Mesothelial cell of epicardium (in vitro differentiated cells): ENCODE results near the gene PLA2R1. TPM values are rescaled to one million over a fixed set of nuclear protein-coding genes. Genes with fewer than 3 reads are reported as not detected.
"Not testable (repeated sequence)": the region's sequence is repeated elsewhere in the genome, so short reads cannot be mapped to it uniquely, and the experiment has no call there.

Source experiments
- DNase-seq, 2 experiments: peaks; one replicate each; pipeline ENCODE4 v3.0.0; 2021; ENCODE audit warnings: low spot score in 2 of 2; ENCODE audit not compliant: unreplicated experiment in 2 of 2
- H3K27ac Mint-ChIP-seq: 2 replicates; pipeline ENCODE4 v1.8.0; 2021; ENCODE audit warnings: mixed read lengths
- H3K27me3 Mint-ChIP-seq: 2 replicates; pipeline ENCODE4 v1.8.0; 2021; ENCODE audit warnings: low read depth, mixed read lengths
- H3K36me3 Mint-ChIP-seq: 2 replicates; pipeline ENCODE4 v1.8.0; 2021; ENCODE audit warnings: mixed read lengths
- H3K4me1 Mint-ChIP-seq: 2 replicates; pipeline ENCODE4 v1.8.0; 2021; ENCODE audit warnings: mixed read lengths
- H3K4me3 Mint-ChIP-seq: 2 replicates; pipeline ENCODE4 v1.8.0; 2021; ENCODE audit warnings: mild to moderate bottlenecking, moderate library complexity, mixed read lengths
- H3K9me3 Mint-ChIP-seq: 2 replicates; pipeline ENCODE4 v1.8.0; 2021; ENCODE audit warnings: mixed read lengths
- CTCF ChIP-seq: fragments of 200-600 bp; sonication (generic); IDR thresholded peaks from one replicate; pipeline ENCODE4 v1.5.0; 2021; ENCODE audit warnings: antibody characterized with exemption; ENCODE audit not compliant: unreplicated experiment
- total RNA-seq: library from RNA; stranded (reverse); gene quantifications from 3 replicates; pipeline ENCODE4 v1.2.1, GENCODE V29; 2021

Gene PLA2R1
- total RNA-seq, 1 donor from 2014 or later, result 14.8 TPM

GRCh38 chr2:160039166-160039903 lies 23.1 kb downstream of the PLA2R1 start:
- no peak overlapping the region for H3K4me3 Mint-ChIP-seq
- peaks cover 4% of the 10 kb centered on the region for H3K36me3 Mint-ChIP-seq
- H3K4me1 Mint-ChIP-seq, result peaks cover 15% of the 10 kb centered on the region
- no peak for TF ChIP-seq CTCF
- H3K9me3 Mint-ChIP-seq, result no peaks in the 10 kb centered on the region
- H3K27me3 Mint-ChIP-seq, result no peaks in the 10 kb centered on the region
- peak overlapping the region; percentile 18 for H3K27ac Mint-ChIP-seq
- no peak for DNase-seq

GRCh38 chr2:160038662-160039061 lies 23.8 kb downstream of the PLA2R1 start:
- H3K36me3 Mint-ChIP-seq, H3K27me3 Mint-ChIP-seq, H3K27ac Mint-ChIP-seq, H3K9me3 Mint-ChIP-seq, H3K4me3 Mint-ChIP-seq, DNase-seq: not testable (repeated sequence)
- peaks cover 15% of the 10 kb centered on the region for H3K4me1 Mint-ChIP-seq

GRCh38 chr2:160036736-160037135 lies 25.7 kb downstream of the PLA2R1 start:
- peaks cover 15% of the 10 kb centered on the region for H3K4me1 Mint-ChIP-seq
- no peaks in the 10 kb centered on the region for H3K9me3 Mint-ChIP-seq
- H3K27ac Mint-ChIP-seq, result no peak overlapping the region
- no peak for DNase-seq
- no peak overlapping the region for H3K4me3 Mint-ChIP-seq
- no peak for TF ChIP-seq CTCF
- no peaks in the 10 kb centered on the region for H3K27me3 Mint-ChIP-seq
- peaks cover 4% of the 10 kb centered on the region for H3K36me3 Mint-ChIP-seq

DNA sequence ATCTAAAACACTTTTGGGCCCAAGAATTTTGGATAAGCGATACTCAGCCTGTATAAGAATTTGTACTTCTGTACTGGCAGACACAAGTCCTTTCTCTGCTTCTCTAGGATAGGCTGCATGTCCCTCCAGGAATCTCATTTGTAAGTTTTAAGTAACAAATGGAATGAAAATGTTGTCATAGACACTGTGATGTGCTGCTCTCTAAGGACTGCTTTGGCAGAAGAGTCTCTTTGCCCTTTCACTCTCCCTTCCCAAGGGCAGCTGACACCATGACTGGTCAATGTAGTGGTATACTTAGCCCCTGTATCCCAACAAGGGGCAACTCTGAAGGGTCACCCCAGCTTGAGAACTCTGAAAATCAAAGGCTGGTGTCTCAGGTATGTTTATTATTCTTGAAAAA lies 27.3 kb downstream of the PLA2R1 start:
- TF ChIP-seq CTCF, result no peak
- peaks cover 10% of the 10 kb centered on the region for H3K4me1 Mint-ChIP-seq
- DNase-seq, result no peak
- no peaks in the 10 kb centered on the region for H3K27me3 Mint-ChIP-seq
- no peak overlapping the region for H3K4me3 Mint-ChIP-seq
- peaks cover 4% of the 10 kb centered on the region for H3K36me3 Mint-ChIP-seq
- no peaks in the 10 kb centered on the region for H3K9me3 Mint-ChIP-seq
- no peak overlapping the region for H3K27ac Mint-ChIP-seq

DNA sequence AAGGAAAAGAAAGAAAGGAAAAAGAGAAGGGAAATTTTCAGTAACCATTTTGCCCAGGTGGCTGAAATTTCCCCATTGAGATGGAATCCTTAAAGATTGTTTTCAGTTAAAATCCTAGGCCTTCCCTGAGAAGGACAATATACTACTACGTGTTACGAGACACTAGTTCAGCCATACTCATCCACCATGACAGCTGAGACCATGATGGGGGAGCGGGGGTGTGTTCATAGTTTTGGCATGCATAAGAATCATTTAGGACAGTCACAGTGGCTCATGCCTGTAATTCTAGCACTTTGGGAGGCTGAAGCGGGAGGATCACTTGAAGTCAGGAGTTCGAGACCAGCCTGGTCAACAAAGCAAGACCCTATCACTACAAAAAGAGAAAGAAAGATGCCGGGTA lies 28.0 kb downstream of the PLA2R1 start:
- peaks cover 4% of the 10 kb centered on the region for H3K36me3 Mint-ChIP-seq
- H3K9me3 Mint-ChIP-seq, result no peaks in the 10 kb centered on the region
- DNase-seq, result no peak
- no peak overlapping the region for H3K27ac Mint-ChIP-seq
- H3K4me3 Mint-ChIP-seq, result no peak overlapping the region
- peaks cover 7% of the 10 kb centered on the region for H3K4me1 Mint-ChIP-seq
- H3K27me3 Mint-ChIP-seq, result no peaks in the 10 kb centered on the region
- no peak for TF ChIP-seq CTCF

DNA sequence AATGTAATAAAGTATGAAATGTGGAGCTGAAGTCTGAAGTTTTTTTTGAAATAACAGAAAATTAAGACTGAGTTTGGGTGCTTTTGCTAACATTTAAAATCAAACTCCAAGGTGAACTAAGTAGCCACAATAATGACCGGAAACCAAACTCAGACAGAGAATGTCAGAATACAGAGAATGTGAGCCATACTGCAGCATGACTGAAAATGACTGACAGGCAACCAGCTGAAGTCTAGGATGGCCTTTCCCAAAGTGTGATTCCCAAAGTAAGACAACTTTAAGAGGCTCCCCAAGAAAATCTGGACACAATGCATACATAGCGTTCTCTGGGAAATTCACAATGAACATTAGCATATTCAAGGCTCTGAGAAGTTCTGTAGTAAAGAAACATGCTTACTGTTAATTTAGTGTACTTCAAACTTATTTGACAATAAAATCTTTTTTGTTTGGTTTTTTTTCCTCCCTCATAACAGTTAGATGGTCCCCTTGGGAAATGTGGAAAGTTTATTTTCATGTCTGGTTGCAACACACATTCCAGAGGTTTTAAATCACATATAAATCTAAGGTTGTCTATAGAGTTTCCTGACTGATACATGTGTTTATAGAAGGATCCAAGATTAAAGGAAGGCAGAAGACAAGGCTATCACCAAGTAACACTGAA lies 28.6 kb downstream of the PLA2R1 start:
- no peaks in the 10 kb centered on the region for H3K27me3 Mint-ChIP-seq
- H3K36me3 Mint-ChIP-seq, result peaks cover 4% of the 10 kb centered on the region
- H3K4me1 Mint-ChIP-seq, result peaks cover 6% of the 10 kb centered on the region
- no peak for DNase-seq
- TF ChIP-seq CTCF, result no peak
- no peaks in the 10 kb centered on the region for H3K9me3 Mint-ChIP-seq
- H3K4me3 Mint-ChIP-seq, result no peak overlapping the region
- H3K27ac Mint-ChIP-seq, result no peak overlapping the region
